HepG2 (cell line): ENCODE data around the gene PRPSAP2. TPM values are rescaled to one million over a fixed set of nuclear protein-coding genes. Genes with fewer than 3 reads are reported as not detected.

Source experiments
- EZH2 ChIP-seq: conservative IDR thresholded peaks from 2 replicates; pipeline ENCODE4 v1.6.1; 2012; ENCODE audit warnings: mild to moderate bottlenecking, low read depth, low read length, moderate library complexity
- KAT8 ChIP-seq: IDR thresholded peaks from 2 replicates; pipeline ENCODE4 v1.6.1; 2016; ENCODE audit warnings: missing genetic modification reagents, missing compliant biosample characterization
- KDM3A ChIP-seq: IDR thresholded peaks from 2 replicates; pipeline ENCODE4 v1.6.1; 2018; ENCODE audit warnings: low read depth, missing compliant biosample characterization
- KLF15 ChIP-seq: sonication (generic); formaldehyde crosslinking; IDR thresholded peaks from 2 replicates; pipeline ENCODE4 v1.8.1; 2023; ENCODE audit warnings: borderline replicate concordance, mild to moderate bottlenecking, inconsistent platforms, missing genetic modification reagents, mixed read lengths
- NFIB ChIP-seq: sonication (generic); formaldehyde crosslinking; IDR thresholded peaks from 2 replicates; pipeline ENCODE4 v1.9.0; 2021; ENCODE audit warnings: missing genetic modification reagents, mild to moderate bottlenecking, borderline replicate concordance
- RBAK ChIP-seq: sonication (generic); formaldehyde crosslinking; IDR thresholded peaks from 2 replicates; pipeline ENCODE4 v1.5.1; 2020; ENCODE audit warnings: mild to moderate bottlenecking, missing genetic modification reagents
- RFXANK ChIP-seq: IDR thresholded peaks from 2 replicates; pipeline ENCODE4 v1.6.1; 2016
- RORA ChIP-seq: sonication (generic); formaldehyde crosslinking; IDR thresholded peaks from 2 replicates; pipeline ENCODE4 v1.5.0; 2020; ENCODE audit warnings: mild to moderate bottlenecking, missing genetic modification reagents, moderate library complexity
- RXRA ChIP-seq: sonication (generic); formaldehyde crosslinking; IDR thresholded peaks from 2 replicates; pipeline ENCODE4 v1.5.1; 2020; ENCODE audit warnings: missing genetic modification reagents
- SMARCC2 ChIP-seq: fragments of 450-650 bp; IDR thresholded peaks from 2 replicates; pipeline ENCODE4 v1.6.1; 2017; ENCODE audit warnings: antibody characterized with exemption, mild to moderate bottlenecking
- ZBTB20 ChIP-seq: sonication (generic); formaldehyde crosslinking; IDR thresholded peaks from 2 replicates; pipeline ENCODE4 v1.8.1; 2023; ENCODE audit warnings: missing genetic modification reagents, low read depth, mild to moderate bottlenecking, borderline replicate concordance
- ZFAT ChIP-seq: sonication (generic); formaldehyde crosslinking; conservative IDR thresholded peaks from 2 replicates; pipeline ENCODE4 v1.8.1; 2023; ENCODE audit warnings: missing genetic modification reagents, inconsistent platforms
- ZMYM4 ChIP-seq: sonication (generic); formaldehyde crosslinking; IDR thresholded peaks from 2 replicates; pipeline ENCODE4 v1.8.1; 2023; ENCODE audit warnings: mild to moderate bottlenecking, missing genetic modification reagents
- ZNF205 ChIP-seq: IDR thresholded peaks from 2 replicates; pipeline ENCODE4 v1.6.1; 2018; ENCODE audit warnings: missing biosample characterization, missing genetic modification reagents
- ZNF33B ChIP-seq: sonication (generic); formaldehyde crosslinking; IDR thresholded peaks from 2 replicates; pipeline ENCODE4 v1.5.1; 2020; ENCODE audit warnings: mild to moderate bottlenecking, missing genetic modification reagents
- ZNF430 ChIP-seq: sonication (generic); formaldehyde crosslinking; IDR thresholded peaks from 2 replicates; pipeline ENCODE4 v1.9.0; 2021; ENCODE audit warnings: mild to moderate bottlenecking, missing genetic modification reagents
- ZNF564 ChIP-seq: sonication (generic); formaldehyde crosslinking; IDR thresholded peaks from 2 replicates; pipeline ENCODE4 v1.8.1; 2023; ENCODE audit warnings: mild to moderate bottlenecking, missing genetic modification reagents
- ZNF678 ChIP-seq: sonication (generic); formaldehyde crosslinking; IDR thresholded peaks from 2 replicates; pipeline ENCODE4 v1.4.0; 2020; ENCODE audit warnings: mild to moderate bottlenecking, missing genetic modification reagents
- ZNF709 ChIP-seq: sonication (generic); formaldehyde crosslinking; IDR thresholded peaks from 2 replicates; pipeline ENCODE4 v1.5.0; 2020; ENCODE audit warnings: mild to moderate bottlenecking, missing genetic modification reagents
- ZNF720 ChIP-seq: sonication (generic); formaldehyde crosslinking; IDR thresholded peaks from 2 replicates; pipeline ENCODE4 v1.4.0; 2020; ENCODE audit warnings: missing genetic modification reagents
- ZNF724P ChIP-seq: sonication (generic); formaldehyde crosslinking; IDR thresholded peaks from 2 replicates; pipeline ENCODE4 v1.8.0; 2022; ENCODE audit warnings: missing genetic modification reagents, borderline replicate concordance
- polyA plus RNA-seq, 8 experiments: library from polyadenylated mRNA; depleted of rRNA in 3 of 8; stranded (reverse) in 7 of 8; unstranded in 1 of 8; fragments of >200 nt; fragmentation: Illumina TruSeq in 4 of 8; extraction: Trizol in 4 of 8; gene quantifications; 2 replicates each; pipeline versions ENCODE4 v1.2.1 to v1.2.3, GENCODE V29; 2011 to 2016; ENCODE audit warnings: low read depth in 4 of 8, missing spikeins in 1 of 8, mixed read lengths in 1 of 8; ENCODE audit not compliant: insufficient read depth in 1 of 8
- total RNA-seq, 5 experiments: library from RNA; depleted of rRNA; stranded (reverse); fragments of >200 nt; fragmentation: Illumina TruSeq; extraction: Trizol; gene quantifications; 2 replicates each; pipeline ENCODE4 v1.2.3, GENCODE V29; 2016; ENCODE audit warnings: low read depth in 1 of 5
- TF ChIP-seq, protein P1 (sequence below): sonication (generic); formaldehyde crosslinking; IDR thresholded peaks from 2 replicates; pipeline ENCODE4 v1.4.0; 2020; ENCODE audit warnings: mild to moderate bottlenecking, missing genetic modification reagents, borderline replicate concordance
- TF ChIP-seq, protein P2 (sequence below): sonication (generic); formaldehyde crosslinking; IDR thresholded peaks from 2 replicates; pipeline ENCODE4 v1.8.0; 2022; ENCODE audit warnings: mild to moderate bottlenecking, missing genetic modification reagents, moderate library complexity

The PRPSAP2 gene
- total and polyA plus RNA-seq, 2 of the 13 experiments (the other 11 are each of a cell fraction or from before 2014, with no cell fraction given) = 34.0 to 58.9 TPM

DNA sequence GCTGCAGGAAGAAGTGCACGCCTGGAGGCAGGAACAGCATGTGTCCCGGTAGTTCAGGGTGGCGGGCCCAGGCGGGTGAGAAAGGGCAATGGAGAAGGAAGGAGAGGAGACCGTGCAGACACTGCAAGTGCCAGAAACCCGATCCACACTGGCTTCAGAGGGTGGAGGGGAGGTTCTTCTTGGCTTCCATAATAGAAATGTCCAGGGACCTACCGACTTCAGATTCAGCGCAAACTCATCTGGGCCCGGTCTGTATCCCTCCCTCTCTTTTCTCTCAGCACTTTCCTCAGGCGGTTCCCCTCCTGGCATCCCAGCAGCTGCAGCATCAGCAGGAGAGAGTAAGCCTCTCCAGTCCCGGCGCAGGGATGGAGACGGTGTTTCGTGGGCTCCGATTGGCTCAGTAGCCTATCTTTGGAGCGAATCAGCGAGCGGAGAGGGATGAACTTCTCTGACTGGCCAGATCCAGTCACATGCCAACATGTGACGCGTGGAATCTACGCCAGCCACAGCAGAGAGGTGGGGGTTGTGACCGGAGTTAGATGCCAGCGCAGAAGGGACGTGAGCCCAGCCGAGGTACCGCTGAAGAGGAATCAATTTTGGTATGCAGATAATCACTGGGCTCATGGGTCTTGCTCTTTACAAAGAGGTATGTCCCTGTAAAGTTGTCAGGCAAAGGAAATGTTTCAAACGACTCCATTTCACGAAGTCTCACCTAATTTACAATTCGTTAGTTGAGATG, 1.9 kb upstream of the PRPSAP2 start (continued):
- no peak for TF ChIP-seq ZBTB20 (CRISPR knock-in tag)
- TF ChIP-seq ZNF205 (CRISPR knock-in tag) = 0 out of 2 replicates have a peak, but pooled peaks have one; percentile 28
- no peak for TF ChIP-seq NFIB (CRISPR knock-in tag)
- no peak for TF ChIP-seq KLF15 (CRISPR knock-in tag)
- peak; percentile 53; the same call in 1 of the 2 replicates for TF ChIP-seq ZNF724P (CRISPR knock-in tag)
- TF ChIP-seq ZNF678 (CRISPR knock-in tag) = no peak
- TF ChIP-seq, protein P1, sequence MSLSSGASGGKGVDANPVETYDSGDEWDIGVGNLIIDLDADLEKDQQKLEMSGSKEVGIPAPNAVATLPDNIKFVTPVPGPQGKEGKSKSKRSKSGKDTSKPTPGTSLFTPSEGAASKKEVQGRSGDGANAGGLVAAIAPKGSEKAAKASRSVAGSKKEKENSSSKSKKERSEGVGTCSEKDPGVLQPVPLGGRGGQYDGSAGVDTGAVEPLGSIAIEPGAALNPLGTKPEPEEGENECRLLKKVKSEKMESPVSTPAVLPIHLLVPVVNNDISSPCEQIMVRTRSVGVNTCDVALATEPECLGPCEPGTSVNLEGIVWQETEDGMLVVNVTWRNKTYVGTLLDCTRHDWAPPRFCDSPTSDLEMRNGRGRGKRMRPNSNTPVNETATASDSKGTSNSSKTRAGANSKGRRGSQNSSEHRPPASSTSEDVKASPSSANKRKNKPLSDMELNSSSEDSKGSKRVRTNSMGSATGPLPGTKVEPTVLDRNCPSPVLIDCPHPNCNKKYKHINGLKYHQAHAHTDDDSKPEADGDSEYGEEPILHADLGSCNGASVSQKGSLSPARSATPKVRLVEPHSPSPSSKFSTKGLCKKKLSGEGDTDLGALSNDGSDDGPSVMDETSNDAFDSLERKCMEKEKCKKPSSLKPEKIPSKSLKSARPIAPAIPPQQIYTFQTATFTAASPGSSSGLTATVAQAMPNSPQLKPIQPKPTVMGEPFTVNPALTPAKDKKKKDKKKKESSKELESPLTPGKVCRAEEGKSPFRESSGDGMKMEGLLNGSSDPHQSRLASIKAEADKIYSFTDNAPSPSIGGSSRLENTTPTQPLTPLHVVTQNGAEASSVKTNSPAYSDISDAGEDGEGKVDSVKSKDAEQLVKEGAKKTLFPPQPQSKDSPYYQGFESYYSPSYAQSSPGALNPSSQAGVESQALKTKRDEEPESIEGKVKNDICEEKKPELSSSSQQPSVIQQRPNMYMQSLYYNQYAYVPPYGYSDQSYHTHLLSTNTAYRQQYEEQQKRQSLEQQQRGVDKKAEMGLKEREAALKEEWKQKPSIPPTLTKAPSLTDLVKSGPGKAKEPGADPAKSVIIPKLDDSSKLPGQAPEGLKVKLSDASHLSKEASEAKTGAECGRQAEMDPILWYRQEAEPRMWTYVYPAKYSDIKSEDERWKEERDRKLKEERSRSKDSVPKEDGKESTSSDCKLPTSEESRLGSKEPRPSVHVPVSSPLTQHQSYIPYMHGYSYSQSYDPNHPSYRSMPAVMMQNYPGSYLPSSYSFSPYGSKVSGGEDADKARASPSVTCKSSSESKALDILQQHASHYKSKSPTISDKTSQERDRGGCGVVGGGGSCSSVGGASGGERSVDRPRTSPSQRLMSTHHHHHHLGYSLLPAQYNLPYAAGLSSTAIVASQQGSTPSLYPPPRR = no peak
- TF ChIP-seq KDM3A (CRISPR knock-in tag) = no peak
- TF ChIP-seq ZNF33B (CRISPR knock-in tag) = peak; percentile 63; the same call in 1 of the 2 replicates
- TF ChIP-seq RXRA (CRISPR knock-in tag) = 0 out of 2 replicates have a peak, but pooled peaks have one; percentile 14
- TF ChIP-seq RBAK = no peak
- TF ChIP-seq ZNF430 (CRISPR knock-in tag) = no peak
- no peak for TF ChIP-seq ZNF709
- TF ChIP-seq ZNF564 (CRISPR knock-in tag) = peak; percentile 54; the same call in 1 of the 2 replicates
- no peak for TF ChIP-seq RFXANK (CRISPR knock-in tag)
- TF ChIP-seq EZH2 = no peak
- TF ChIP-seq, protein P2, sequence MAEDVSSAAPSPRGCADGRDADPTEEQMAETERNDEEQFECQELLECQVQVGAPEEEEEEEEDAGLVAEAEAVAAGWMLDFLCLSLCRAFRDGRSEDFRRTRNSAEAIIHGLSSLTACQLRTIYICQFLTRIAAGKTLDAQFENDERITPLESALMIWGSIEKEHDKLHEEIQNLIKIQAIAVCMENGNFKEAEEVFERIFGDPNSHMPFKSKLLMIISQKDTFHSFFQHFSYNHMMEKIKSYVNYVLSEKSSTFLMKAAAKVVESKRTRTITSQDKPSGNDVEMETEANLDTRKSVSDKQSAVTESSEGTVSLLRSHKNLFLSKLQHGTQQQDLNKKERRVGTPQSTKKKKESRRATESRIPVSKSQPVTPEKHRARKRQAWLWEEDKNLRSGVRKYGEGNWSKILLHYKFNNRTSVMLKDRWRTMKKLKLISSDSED (CRISPR knock-in tag) = no peak
- TF ChIP-seq KAT8 (CRISPR knock-in tag) = peak; percentile 89
- no peak for TF ChIP-seq RORA
- no peak for TF ChIP-seq ZFAT (CRISPR knock-in tag)
- TF ChIP-seq ZNF720 (CRISPR knock-in tag) = no peak
- peak; percentile 73 for TF ChIP-seq ZMYM4 (CRISPR knock-in tag)
- TF ChIP-seq SMARCC2 = no peak
